Measurements from ENCODE around the gene PGM3.

The PGM3 gene

GRCh38 chr6:83160167-83160566 lies 32.9 kb downstream of the PGM3 start:
- TF ChIP-seq, protein P1, sequence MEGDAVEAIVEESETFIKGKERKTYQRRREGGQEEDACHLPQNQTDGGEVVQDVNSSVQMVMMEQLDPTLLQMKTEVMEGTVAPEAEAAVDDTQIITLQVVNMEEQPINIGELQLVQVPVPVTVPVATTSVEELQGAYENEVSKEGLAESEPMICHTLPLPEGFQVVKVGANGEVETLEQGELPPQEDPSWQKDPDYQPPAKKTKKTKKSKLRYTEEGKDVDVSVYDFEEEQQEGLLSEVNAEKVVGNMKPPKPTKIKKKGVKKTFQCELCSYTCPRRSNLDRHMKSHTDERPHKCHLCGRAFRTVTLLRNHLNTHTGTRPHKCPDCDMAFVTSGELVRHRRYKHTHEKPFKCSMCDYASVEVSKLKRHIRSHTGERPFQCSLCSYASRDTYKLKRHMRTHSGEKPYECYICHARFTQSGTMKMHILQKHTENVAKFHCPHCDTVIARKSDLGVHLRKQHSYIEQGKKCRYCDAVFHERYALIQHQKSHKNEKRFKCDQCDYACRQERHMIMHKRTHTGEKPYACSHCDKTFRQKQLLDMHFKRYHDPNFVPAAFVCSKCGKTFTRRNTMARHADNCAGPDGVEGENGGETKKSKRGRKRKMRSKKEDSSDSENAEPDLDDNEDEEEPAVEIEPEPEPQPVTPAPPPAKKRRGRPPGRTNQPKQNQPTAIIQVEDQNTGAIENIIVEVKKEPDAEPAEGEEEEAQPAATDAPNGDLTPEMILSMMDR (IDR thresholded peaks at IDR 0.05; ENCODE audit: low read depth, low read length) = no peak
- no peak overlapping the region for H3K4me3 ChIP-seq (ENCODE audit: low read depth, low read length)

DNA sequence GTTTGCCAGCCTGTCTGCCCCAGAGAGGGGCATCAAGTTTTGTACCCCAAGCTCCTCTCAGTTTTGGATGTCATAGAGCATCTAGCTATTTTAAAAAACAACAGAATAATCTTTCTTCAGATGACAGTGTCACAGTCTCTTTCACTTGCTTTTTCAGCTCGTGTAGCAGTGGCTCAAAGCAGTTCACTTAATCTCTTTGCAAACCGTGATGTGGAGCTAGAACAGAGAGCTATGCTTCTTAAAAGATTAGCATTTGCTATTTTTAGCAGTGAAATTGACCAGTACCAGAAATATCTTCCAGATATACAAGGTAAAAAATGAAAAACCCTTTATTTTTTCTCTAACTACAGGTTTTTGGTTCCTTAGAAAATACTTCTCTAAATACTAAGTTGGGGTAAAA lies 37.3 kb downstream of the PGM3 start:
- TF ChIP-seq, protein P1 (IDR thresholded peaks at IDR 0.05; ENCODE audit: low read depth, low read length) = no peak
- no peak overlapping the region for H3K4me3 ChIP-seq (ENCODE audit: low read depth, low read length)

GRCh38 chr6:83153883-83154521 lies 39.1 kb downstream of the PGM3 start:
- TF ChIP-seq, protein P1 (IDR thresholded peaks at IDR 0.05; ENCODE audit: low read depth, low read length) = no peak
- H3K4me3 ChIP-seq (ENCODE audit: low read depth, low read length) = no peak overlapping the region

- TF ChIP-seq, protein P1 (IDR thresholded peaks at IDR 0.05; ENCODE audit: low read depth, low read length) = no peak
- H3K4me3 ChIP-seq (ENCODE audit: low read depth, low read length) = no peak overlapping the region
Measured at GRCh38 chr6:83152913-83153312, 40.2 kb downstream of the PGM3 start.

- TF ChIP-seq, protein P1 (IDR thresholded peaks at IDR 0.05; ENCODE audit: low read depth, low read length) = no peak
- H3K4me3 ChIP-seq (ENCODE audit: low read depth, low read length) = no peak overlapping the region
Measured at GRCh38 chr6:83151114-83151513, 42.0 kb downstream of the PGM3 start.

DNA sequence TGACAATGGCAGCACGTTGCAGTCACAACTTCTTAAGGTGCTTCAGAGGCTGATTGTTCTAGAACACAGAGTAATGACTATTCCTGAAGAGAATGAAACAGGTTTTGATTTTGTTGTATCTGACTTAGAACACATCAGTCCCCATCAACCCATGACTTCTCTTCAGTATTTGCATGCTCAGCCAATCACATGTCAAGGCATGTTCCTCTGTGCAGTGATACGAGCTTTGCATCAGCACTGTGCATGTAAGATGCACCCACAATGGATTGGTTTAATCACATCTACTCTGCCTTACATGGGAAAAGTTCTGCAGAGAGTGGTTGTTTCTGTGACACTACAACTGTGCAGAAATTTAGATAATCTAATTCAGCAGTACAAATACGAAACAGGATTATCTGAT lies 54.3 kb downstream of the PGM3 start:
- TF ChIP-seq, protein P1 (IDR thresholded peaks at IDR 0.05; ENCODE audit: low read depth, low read length) = no peak
- H3K4me3 ChIP-seq (ENCODE audit: low read depth, low read length) = no peak overlapping the region

DNA sequence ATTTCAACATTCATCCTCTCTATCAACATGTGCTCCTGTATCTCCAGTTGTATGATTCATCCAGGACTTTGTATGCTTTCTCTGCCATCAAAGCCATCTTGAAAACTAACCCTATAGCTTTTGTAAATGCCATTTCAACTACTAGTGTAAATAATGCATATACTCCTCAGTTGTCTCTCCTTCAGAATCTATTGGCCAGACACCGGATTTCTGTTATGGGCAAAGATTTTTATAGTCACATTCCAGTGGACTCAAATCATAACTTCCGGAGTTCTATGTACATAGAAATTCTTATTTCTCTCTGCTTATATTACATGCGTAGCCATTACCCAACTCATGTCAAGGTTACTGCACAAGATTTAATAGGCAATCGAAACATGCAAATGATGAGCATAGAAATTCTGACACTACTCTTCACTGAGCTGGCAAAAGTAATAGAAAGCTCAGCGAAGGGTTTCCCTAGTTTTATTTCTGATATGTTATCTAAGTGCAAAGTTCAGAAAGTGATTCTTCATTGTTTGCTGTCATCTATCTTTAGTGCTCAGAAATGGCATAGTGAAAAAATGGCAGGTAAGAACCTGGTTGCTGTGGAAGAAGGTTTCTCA lies 54.8 kb downstream of the PGM3 start:
- TF ChIP-seq, protein P1 (IDR thresholded peaks at IDR 0.05; ENCODE audit: low read depth, low read length) = no peak
- no peak overlapping the region for H3K4me3 ChIP-seq (ENCODE audit: low read depth, low read length)

Data from WI38 (cell line).